Fibroblast of mammary gland (primary cell): Measurements from ENCODE around the gene HIBCH.
A peak's percentile ranks its signal among the peaks of the same experiment; 100 is the strongest.

Experiments
- DNase-seq: peaks from one replicate; pipeline ENCODE4 v3.0.0-alpha.2; 2010; ENCODE audit warnings: low read depth
- H3K4me3 ChIP-seq: 2 replicates; pipeline ENCODE4 v1.5.1; 2011; ENCODE audit warnings: low read depth, mild to moderate bottlenecking, low read length, moderate library complexity; ENCODE audit not compliant: control insufficient read depth
- CTCF ChIP-seq: conservative IDR thresholded peaks from 2 replicates; pipeline ENCODE4 v1.5.1; 2011; ENCODE audit warnings: low read depth, low read length, inconsistent platforms; ENCODE audit not compliant: control insufficient read depth, insufficient read depth

The HIBCH gene

DNA sequence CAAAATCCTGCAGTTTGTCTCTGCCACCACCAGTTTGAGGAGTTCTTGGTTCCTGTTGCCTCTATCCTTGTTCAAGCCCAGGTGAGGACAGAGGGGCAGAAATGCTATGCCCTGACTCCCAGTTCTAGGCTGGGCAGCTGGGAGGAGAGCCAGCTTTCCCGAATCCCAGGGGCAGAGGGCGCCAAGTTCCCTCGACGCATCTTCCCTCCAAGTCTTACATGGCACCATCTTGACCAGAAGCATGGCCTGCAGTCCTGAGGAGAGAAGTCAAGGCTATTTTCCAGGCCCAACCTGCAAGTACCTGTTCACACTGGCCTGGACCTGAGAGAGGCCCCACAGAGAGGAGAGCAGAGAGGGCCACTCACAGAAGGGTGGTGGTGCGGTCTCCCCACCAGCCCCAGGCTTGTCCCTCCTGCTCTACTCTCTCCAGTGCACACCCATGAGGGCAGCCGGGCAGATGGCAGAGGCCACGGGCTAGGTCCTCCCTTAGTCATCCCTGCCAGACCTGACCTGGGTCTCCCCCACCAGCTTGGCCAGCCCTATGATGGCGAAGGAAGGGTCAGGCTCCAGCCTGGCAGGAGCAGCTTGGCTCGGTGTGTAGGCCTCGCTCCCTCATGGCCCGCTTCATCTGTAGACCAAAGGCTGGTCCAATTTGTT, 141.4 kb downstream of the HIBCH start:
- no peak for TF ChIP-seq CTCF
- DNase-seq = no peak
- no peak overlapping the region for H3K4me3 ChIP-seq

GRCh38 chr2:190177249-190178040, 142.2 kb downstream of the HIBCH start:
- TF ChIP-seq CTCF = no peak
- H3K4me3 ChIP-seq = no peak overlapping the region
- no peak for DNase-seq

DNA sequence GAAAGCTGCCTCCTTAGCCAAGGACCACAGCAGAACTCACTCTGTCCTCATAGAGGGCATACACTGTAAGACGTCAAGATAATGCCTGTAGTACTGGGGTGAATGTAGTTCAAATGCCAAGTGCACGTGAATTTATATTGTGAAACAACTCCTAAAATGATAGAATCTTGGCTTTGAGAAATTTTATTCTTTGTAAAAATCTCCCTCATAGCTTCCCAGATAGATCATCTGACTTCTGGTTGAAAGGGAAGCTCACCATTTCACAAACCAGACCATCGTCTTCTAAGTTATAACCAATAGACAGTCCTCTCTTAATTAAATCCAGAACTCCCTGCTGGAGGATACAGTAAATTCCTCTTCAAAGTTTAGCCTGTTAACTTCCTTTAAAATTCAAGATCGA, 146.2 kb downstream of the HIBCH start:
- no peak for TF ChIP-seq CTCF
- DNase-seq = peak; percentile 63

GRCh38 chr2:190170673-190171072, 149.0 kb downstream of the HIBCH start:
- no peak for TF ChIP-seq CTCF
- no peak overlapping the region for H3K4me3 ChIP-seq
- no peak for DNase-seq

More for the DNA sequence above, 146.2 kb downstream of the HIBCH start:
- no peak overlapping the region for H3K4me3 ChIP-seq

DNA sequence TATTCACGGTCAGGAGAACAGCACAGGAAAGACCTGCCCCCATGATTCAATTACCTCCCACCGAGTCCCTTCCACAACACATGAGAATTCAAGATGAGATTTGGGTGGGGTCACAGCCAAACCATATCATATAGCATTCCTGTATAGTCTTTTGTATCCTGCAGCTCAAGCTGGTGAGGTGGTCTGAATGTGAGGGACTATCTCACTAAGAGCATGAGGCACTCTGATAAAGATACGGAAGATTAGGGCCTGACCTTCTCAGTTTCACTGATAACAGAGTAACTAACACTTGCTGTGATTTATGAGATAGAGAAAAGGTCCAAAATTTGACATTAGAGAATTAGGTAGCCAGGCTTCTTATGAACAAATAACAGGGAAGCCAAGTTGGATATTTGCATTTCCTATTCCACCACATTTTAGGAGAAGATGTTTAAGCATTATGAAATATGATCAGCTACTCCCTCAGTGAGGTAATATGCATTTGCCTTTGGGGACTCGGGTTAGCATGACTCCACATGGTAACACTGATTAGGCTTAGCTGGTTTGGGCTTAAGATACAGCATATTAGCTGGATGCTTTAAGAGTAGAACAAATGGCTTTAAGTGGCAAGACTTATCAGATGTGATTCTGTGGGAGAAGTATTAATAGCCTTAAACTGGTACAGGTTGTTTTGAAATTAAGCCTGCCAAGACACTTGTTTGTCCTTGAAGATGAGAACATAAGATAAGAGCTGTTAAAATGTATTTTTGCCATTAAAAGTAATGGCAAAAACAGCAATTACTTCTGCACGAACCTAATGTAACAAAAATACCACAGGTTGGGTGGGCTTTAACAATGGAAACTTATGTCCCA, 150.2 kb downstream of the HIBCH start:
- TF ChIP-seq CTCF = no peak
- no peak overlapping the region for H3K4me3 ChIP-seq
- no peak for DNase-seq

GRCh38 chr2:190167702-190168101, 151.9 kb downstream of the HIBCH start:
- TF ChIP-seq CTCF = no peak
- DNase-seq = no peak
- H3K4me3 ChIP-seq = no peak overlapping the region
